ENCODE results near the gene AOPEP.

AOPEP gene, protein sequence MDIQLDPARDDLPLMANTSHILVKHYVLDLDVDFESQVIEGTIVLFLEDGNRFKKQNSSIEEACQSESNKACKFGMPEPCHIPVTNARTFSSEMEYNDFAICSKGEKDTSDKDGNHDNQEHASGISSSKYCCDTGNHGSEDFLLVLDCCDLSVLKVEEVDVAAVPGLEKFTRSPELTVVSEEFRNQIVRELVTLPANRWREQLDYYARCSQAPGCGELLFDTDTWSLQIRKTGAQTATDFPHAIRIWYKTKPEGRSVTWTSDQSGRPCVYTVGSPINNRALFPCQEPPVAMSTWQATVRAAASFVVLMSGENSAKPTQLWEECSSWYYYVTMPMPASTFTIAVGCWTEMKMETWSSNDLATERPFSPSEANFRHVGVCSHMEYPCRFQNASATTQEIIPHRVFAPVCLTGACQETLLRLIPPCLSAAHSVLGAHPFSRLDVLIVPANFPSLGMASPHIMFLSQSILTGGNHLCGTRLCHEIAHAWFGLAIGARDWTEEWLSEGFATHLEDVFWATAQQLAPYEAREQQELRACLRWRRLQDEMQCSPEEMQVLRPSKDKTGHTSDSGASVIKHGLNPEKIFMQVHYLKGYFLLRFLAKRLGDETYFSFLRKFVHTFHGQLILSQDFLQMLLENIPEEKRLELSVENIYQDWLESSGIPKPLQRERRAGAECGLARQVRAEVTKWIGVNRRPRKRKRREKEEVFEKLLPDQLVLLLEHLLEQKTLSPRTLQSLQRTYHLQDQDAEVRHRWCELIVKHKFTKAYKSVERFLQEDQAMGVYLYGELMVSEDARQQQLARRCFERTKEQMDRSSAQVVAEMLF

DNA sequence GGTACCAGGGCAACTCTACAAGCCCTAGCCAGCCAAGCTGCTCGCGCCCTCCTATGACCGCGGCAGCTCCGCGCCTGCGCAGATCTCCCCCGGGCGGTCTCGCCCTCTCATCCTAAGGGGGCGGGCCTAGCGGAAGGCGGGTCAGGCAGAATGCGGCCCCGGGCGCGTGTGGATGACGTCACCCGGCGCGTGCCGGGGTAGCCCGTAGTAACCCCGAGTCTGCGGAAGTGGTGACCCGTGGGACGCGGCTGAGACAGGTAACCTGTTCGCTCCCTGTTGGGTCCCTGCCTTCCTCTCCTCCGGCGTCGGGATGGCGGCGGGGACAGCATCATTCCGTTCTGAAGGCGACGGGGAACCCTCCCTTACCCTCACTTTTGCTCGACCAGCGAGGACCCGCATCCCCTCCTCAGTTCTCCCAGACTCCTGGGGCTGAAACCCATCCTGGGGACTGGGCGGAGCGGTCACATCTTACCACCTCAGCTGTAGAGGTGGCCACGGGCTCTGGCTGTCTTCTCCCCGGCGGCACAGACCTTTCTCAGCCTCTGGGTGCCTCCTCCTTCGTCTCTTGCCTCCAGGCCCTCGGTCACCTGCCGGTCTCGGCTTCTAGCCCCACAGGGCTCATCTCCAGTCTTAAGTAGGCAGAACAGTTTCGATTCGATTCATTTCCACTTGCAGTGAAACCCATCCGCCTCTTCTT lies at the start of gene AOPEP:
AOPEP (plus strand) TSS at position 205 of the 697 bp plus-strand sequence. CDS start 33,085 bp downstream, outside the sequence.
- DNase-seq: peak; percentile 92

DNA sequence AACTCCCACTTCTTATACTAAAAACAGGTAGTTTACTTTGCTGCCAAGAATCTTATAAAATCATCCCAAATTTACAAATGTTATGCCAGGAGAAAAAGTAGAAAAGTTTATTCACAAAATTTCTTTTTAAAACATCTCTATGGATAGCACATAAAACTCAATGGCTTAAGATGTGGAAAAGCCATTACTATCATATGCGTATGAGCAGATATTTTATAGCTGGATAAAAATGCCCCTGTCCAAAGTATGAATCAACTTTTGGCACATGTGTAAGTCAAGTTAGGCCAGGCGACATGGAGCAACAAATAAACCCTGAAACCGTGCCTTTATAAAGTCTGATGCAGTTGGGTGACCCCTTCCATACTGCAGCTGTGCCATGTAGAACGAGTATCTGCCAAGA lies 48.6 kb upstream of the AOPEP start:
- DNase-seq: no peak

GRCh38 chr9:94679587-94679986 lies 46.9 kb upstream of the AOPEP start:
- no peak for DNase-seq

DNA sequence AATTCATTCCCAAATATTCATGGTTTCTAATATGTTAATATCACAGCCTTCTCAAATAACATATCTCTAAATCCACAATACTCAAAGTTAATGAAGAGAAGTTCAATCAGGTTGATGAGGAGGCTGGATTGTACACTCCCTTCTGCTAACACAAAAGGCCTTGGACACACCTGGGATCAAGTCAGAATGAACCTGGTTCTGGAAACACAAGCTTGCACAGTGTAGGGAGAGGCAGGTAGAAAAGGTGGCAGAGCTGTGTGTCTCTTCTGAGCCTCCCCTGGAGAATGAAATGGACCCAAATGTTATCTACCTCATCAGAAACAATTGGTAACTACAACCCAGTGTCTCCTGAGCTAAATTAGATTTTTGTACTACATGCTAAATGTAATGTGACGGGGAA lies 46.5 kb upstream of the AOPEP start:
- no peak for DNase-seq

- no peak for DNase-seq
These were observed 45.9 kb upstream of the AOPEP start for GRCh38 chr9:94680621-94681020.

- DNase-seq: peak; percentile 51
These were observed 45.0 kb upstream of the AOPEP start for GRCh38 chr9:94681508-94681907.

GRCh38 chr9:94685359-94685758 lies 41.1 kb upstream of the AOPEP start:
- no peak for DNase-seq

GRCh38 chr9:94687451-94687850 lies 39.0 kb upstream of the AOPEP start:
- no peak for DNase-seq

- DNase-seq: no peak
These were observed 36.2 kb upstream of the AOPEP start for GRCh38 chr9:94690344-94690743.

DNA sequence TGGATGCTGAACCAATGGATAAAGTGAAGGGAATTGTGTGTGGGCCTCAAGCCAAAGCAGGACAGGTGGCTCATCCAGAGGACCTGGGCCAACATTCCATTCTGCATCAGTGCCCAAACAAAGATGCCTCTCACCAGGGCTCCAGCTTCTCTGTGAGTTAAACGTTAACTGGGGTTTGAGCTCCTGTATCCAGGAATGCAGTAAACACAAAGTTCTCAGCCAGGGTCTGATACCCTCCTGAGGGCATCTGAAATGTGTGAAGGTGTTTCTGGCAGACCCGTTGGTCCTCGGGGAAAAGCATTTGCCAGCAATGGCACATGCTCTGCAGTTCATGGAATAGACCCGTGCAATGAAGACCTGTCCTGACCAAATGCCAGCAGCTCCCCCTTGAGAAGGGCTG lies 33.9 kb upstream of the AOPEP start:
- DNase-seq: no peak

- DNase-seq: peak; percentile 90
These were observed 32.9 kb upstream of the AOPEP start for GRCh38 chr9:94693485-94694204.

DNA sequence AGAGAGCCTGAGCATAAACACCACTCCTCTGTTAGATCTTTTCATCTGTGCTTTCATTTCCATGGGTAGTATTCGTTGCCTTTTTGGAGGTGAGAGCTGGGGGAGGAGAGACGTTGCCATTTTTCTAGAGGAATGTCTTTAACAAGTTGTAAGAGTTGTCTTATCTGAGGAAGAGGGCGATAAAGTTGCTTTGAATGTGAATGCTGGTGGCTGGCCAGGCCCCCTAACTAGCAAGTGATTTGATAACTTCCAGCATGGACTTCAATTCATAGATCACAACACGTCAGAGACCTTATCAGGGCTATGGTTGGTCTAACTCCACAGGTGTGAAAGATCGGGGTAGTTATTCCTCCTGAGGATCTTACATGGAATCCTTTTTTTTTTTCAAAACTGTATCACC lies 30.0 kb upstream of the AOPEP start:
- DNase-seq: no peak

DNA sequence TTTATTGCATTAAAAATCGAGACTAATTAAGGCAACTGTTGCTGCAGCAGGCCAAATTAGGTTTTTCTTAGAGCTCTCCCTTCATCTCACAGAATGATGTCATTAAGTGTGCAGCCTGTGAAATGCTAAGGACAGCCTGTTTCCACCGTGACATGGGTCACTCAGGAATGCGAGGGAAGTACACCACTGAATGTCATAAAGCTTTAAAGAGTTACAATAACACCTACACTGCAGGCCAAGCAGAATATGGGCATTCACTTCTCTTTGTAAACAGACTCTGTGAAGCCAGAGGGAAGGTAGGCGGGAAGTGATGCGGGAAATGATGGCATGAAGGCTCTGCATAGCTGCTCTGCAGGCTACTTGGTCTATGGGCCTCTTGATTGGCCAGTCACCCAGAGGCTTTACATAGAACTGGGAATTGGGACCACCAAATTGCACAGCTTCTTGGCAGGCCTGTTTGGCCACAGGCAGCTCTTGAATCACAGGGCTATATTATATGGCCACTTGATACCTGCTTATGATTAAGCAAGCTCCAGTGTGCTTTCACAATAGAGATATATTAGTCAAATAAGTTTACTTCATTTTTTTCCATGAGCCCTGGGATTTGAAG lies 28.4 kb upstream of the AOPEP start:
- DNase-seq: peak; percentile 19

GRCh38 chr9:94699715-94700373 lies 26.7 kb upstream of the AOPEP start:
- DNase-seq: no peak

- no peak for DNase-seq
These were observed 26.1 kb upstream of the AOPEP start for GRCh38 chr9:94700445-94700844.

DNA sequence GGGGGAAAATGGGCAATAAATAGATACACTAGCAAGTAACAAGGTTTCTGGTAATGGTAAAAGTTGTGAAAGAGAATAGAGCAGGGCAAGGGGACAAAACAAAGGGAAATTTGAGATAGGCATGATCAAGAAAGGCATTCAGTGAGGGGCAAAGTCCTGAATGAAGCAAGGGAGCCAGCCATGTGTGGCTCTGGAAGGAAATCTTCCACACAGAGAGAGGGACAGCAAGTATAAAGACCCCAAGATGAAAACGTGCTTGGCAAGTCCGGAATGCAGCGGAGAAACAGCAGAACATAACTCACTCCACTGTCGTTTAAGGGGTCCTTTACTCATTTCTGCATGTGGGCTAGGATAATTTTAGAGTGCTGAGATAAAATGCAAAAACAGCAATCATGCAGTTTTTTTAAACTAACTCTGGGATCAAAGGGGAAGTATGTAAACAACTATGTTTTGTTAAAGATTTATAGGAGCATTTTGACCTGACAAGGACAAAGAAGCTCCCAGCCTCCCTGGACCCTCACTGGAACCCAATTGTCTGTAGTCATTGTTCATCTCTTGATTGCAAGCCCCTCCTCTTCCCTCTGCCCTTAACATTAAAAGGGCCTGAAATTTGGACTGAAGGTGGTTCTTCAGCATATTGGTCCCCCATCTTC lies 22.9 kb upstream of the AOPEP start:
- no peak for DNase-seq

- no peak for DNase-seq
These were observed 21.3 kb upstream of the AOPEP start for GRCh38 chr9:94705162-94705702.

GRCh38 chr9:94706922-94707321 lies 19.6 kb upstream of the AOPEP start:
- no peak for DNase-seq

- DNase-seq: no peak
These were observed 12.9 kb upstream of the AOPEP start for GRCh38 chr9:94713436-94714215.

GRCh38 chr9:94714494-94714893 lies 12.0 kb upstream of the AOPEP start:
- no peak for DNase-seq
